ENCODE results near the gene TSPAN10. TPM values are rescaled to one million over a fixed set of nuclear protein-coding genes. Genes with fewer than 3 reads are reported as not detected.

TSPAN10 gene
- total RNA-seq, 2 experiments from 2014 or later = 0.17 TPM; not detected in 1

DNA sequence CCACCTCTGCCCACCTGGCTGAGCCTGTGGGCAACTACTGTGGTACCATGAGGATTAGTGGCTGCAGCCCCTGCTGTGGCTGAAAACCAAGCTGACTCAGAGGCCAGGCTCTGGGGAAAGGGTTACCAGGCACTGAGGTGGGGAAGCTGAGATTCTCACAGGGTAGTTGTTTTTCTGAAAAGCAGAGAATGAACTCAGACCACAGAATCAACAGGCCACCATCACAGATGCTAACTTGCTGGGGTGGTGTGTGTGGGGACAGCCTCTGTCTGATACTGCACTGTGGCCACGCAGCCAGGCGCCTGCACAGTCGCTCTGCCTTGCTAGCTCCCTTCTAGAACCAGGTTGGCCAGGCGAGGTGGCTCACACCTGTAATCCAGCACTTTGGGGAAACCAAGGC, 28.9 kb upstream of the TSPAN10 start:
- H3K9me3 ChIP-seq (ENCODE audit: control insufficient read depth in 1 of 2, insufficient read depth in 1 of 2, low read length in 2 of 2) = no peaks in the 10 kb centered on the region
- no peak overlapping the region for H3K27ac ChIP-seq (ENCODE audit: low read depth in 1 of 2, low read length in 2 of 2)
- H3K4me1 ChIP-seq (ENCODE audit: insufficient read depth, low read length) = no peaks in the 10 kb centered on the region
- ChIA-PET POLR2A (no interaction called here), CTCF (no interaction called here)
- Mint-ChIP-seq H3K4me3 (no peak overlapping the region), H3K27ac (no peak overlapping the region), H3K4me1 (ENCODE audit: low read depth) (no peaks in the 10 kb centered on the region), H3K36me3 (ENCODE audit: low read depth) (peaks cover 75% of the 10 kb centered on the region), H3K27me3 (no peaks in the 10 kb centered on the region), H3K9me3 (no peaks in the 10 kb centered on the region)
- peaks cover 70% of the 10 kb centered on the region for H3K36me3 ChIP-seq (ENCODE audit: insufficient read depth, low read length)
- ATAC-seq (ENCODE audit: poor library complexity) = no peak
- intact Hi-C loops (cut with DNase I, micrococcal nuclease) = no loop called here
- no peak overlapping the region for H3K4me3 ChIP-seq (ENCODE audit: low read length)
- H3K27me3 ChIP-seq (ENCODE audit: control insufficient read depth in 1 of 2, insufficient read depth in 2 of 2, low read length in 2 of 2) = no peaks in the 10 kb centered on the region
- TF ChIP-seq CTCF (IDR thresholded peaks at IDR 0.05) = no peak
- DNase-seq = no peak

- H3K27ac Mint-ChIP-seq = no peak overlapping the region
- Histone ChIP-seq H3K36me3 (ENCODE audit: insufficient read depth, low read length) (peaks cover 74% of the 10 kb centered on the region), H3K4me3 (ENCODE audit: low read length) (no peak overlapping the region), H3K9me3 (ENCODE audit: control insufficient read depth in 1 of 2, insufficient read depth in 1 of 2, low read length in 2 of 2) (no peaks in the 10 kb centered on the region), H3K27ac (ENCODE audit: low read depth in 1 of 2, low read length in 2 of 2) (no peak overlapping the region), H3K4me1 (ENCODE audit: insufficient read depth, low read length) (no peaks in the 10 kb centered on the region), H3K27me3 (ENCODE audit: control insufficient read depth in 1 of 2, insufficient read depth in 2 of 2, low read length in 2 of 2) (no peaks in the 10 kb centered on the region)
- intact Hi-C loops (cut with DNase I, micrococcal nuclease) = no loop called here
- H3K4me3 Mint-ChIP-seq = no peak overlapping the region
- ATAC-seq (ENCODE audit: poor library complexity) (no peak), DNase-seq (no peak)
- TF ChIP-seq CTCF (IDR thresholded peaks at IDR 0.05) = no peak
- CTCF ChIA-PET = no interaction called here
- H3K27me3 Mint-ChIP-seq = no peaks in the 10 kb centered on the region
- peaks cover 75% of the 10 kb centered on the region for H3K36me3 Mint-ChIP-seq (ENCODE audit: low read depth)
- peaks cover 4% of the 10 kb centered on the region for H3K4me1 Mint-ChIP-seq (ENCODE audit: low read depth)
- POLR2A ChIA-PET = no interaction called here
- no peaks in the 10 kb centered on the region for H3K9me3 Mint-ChIP-seq
These were observed 28.4 kb upstream of the TSPAN10 start for GRCh38 chr17:81608605-81609004.

GRCh38 chr17:81609541-81610311, 27.3 kb upstream of the TSPAN10 start:
- no peak overlapping the region for H3K4me3 Mint-ChIP-seq
- no peak for ATAC-seq (ENCODE audit: poor library complexity)
- Histone ChIP-seq H3K4me3 (ENCODE audit: low read length) (no peak overlapping the region), H3K4me1 (ENCODE audit: insufficient read depth, low read length) (peaks cover 3% of the 10 kb centered on the region), H3K27me3 (ENCODE audit: control insufficient read depth in 1 of 2, insufficient read depth in 2 of 2, low read length in 2 of 2) (no peaks in the 10 kb centered on the region), H3K9me3 (ENCODE audit: control insufficient read depth in 1 of 2, insufficient read depth in 1 of 2, low read length in 2 of 2) (no peaks in the 10 kb centered on the region), H3K36me3 (ENCODE audit: insufficient read depth, low read length) (peaks cover 69% of the 10 kb centered on the region), H3K27ac (ENCODE audit: low read depth in 1 of 2, low read length in 2 of 2) (no peak overlapping the region)
- no peak for TF ChIP-seq CTCF (IDR thresholded peaks at IDR 0.05)
- intact Hi-C loops (cut with DNase I, micrococcal nuclease) = no loop called here
- peaks cover 12% of the 10 kb centered on the region for H3K4me1 Mint-ChIP-seq (ENCODE audit: low read depth)
- H3K27ac Mint-ChIP-seq = no peak overlapping the region
- ChIA-PET POLR2A (no interaction called here), CTCF (no interaction called here)
- no peaks in the 10 kb centered on the region for H3K9me3 Mint-ChIP-seq
- DNase-seq = no peak
- peaks cover 74% of the 10 kb centered on the region for H3K36me3 Mint-ChIP-seq (ENCODE audit: low read depth)
- H3K27me3 Mint-ChIP-seq = no peaks in the 10 kb centered on the region
